Upper lobe of left lung (tissue), 4 donors: ENCODE measurements around the gene SULT6B1.

Experiments used
- EP300 ChIP-seq, 4 donors: sonication (generic); formaldehyde crosslinking; IDR thresholded peaks; one replicate each; pipeline ENCODE4 v1.5.1; 2017; ENCODE audit warnings: antibody characterized with exemption in 4 of 4, control low read depth in 2 of 4
- POLR2A ChIP-seq, 4 donors: fragments of 450-650 bp; IDR thresholded peaks; one replicate each; pipeline ENCODE4 v1.5.1; 2016 to 2017; ENCODE audit warnings: antibody characterized with exemption in 4 of 4, mild to moderate bottlenecking in 2 of 4
- TF ChIP-seq, protein P1 (sequence below), 6 experiments: fragments of 450-650 bp in 4 of 6; fragments of 200-600 bp in 2 of 6; sonication (generic) in 2 of 6; IDR thresholded peaks; one replicate each; pipeline ENCODE4 v1.5.1; 2016 to 2019; ENCODE audit warnings: antibody characterized with exemption in 6 of 6

DNA sequence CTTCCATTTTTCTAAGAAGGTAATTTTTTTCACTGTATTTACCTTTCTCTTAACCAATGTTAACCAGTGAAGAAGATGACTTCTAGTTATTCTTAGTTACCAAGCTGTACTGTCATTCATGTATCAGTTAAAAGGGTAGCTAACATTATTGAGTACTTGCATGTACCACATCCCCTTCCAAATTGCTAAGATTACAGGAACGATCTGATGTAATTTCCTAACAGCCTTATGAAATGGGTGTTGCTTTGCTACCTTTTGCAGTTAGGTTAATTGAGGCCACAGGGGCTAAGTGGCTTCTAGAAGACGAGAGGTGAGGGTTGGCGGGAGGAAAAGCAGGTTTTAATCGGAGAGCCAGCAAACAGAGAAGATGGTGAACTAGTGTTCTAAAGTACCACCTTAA lies 1.8 kb upstream of the SULT6B1 start:
- TF ChIP-seq EP300 (IDR thresholded peaks at IDR 0.05) (no peak), POLR2A (IDR thresholded peaks at IDR 0.05) (no peak)
- TF ChIP-seq, protein P1, sequence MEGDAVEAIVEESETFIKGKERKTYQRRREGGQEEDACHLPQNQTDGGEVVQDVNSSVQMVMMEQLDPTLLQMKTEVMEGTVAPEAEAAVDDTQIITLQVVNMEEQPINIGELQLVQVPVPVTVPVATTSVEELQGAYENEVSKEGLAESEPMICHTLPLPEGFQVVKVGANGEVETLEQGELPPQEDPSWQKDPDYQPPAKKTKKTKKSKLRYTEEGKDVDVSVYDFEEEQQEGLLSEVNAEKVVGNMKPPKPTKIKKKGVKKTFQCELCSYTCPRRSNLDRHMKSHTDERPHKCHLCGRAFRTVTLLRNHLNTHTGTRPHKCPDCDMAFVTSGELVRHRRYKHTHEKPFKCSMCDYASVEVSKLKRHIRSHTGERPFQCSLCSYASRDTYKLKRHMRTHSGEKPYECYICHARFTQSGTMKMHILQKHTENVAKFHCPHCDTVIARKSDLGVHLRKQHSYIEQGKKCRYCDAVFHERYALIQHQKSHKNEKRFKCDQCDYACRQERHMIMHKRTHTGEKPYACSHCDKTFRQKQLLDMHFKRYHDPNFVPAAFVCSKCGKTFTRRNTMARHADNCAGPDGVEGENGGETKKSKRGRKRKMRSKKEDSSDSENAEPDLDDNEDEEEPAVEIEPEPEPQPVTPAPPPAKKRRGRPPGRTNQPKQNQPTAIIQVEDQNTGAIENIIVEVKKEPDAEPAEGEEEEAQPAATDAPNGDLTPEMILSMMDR (IDR thresholded peaks at IDR 0.05), result no peak
